CD4-positive, alpha-beta T cell (primary cell): ENCODE data around the gene ADGRA3. TPM values are rescaled to one million over a fixed set of nuclear protein-coding genes. Genes with fewer than 3 reads are reported as not detected.

Experiments used
- ATAC-seq: fragments of 200-7000 bp; cut with Tn5 transposase; one replicate; pipeline ENCODE4 v1.10.0; 2022; ENCODE audit warnings: mild to moderate bottlenecking; ENCODE audit not compliant: poor library complexity
- CTCF ChIA-PET: fragments of 350-600 bp; sonication (Branson Sonifier 250); formaldehyde crosslinking; loops from one replicate; lab custom pipeline; 2021; ENCODE audit warnings: antibody characterized with exemption, inconsistent platforms; lab: Charles Lee
- POLR2A ChIA-PET: fragments of 350-600 bp; sonication (Branson Sonifier 250); formaldehyde crosslinking; loops from one replicate; lab custom pipeline; 2021; ENCODE audit warnings: antibody characterized with exemption, inconsistent platforms; lab: Charles Lee
- DNase-seq, 14 experiments: peaks; one replicate each; pipeline ENCODE4 v3.0.0-alpha.2; 2013 to 2020; ENCODE audit warnings: mixed read lengths in 2 of 14
- H3K27ac ChIP-seq, 2 donors: one replicate each; pipeline versions ENCODE4 v1.5.1 to v1.7.0; 2013; ENCODE audit warnings: low read length in 2 of 2, low read depth in 1 of 2, mild to moderate bottlenecking in 1 of 2
- H3K27me3 ChIP-seq, 2 experiments: 1 replicate in 1 of 2; 2 replicates in 1 of 2; pipeline versions ENCODE4 v1.6.1 to v1.7.0; 2013; ENCODE audit warnings: low read length in 2 of 2, control low read depth in 1 of 2, mild to moderate bottlenecking in 1 of 2, moderate library complexity in 1 of 2; ENCODE audit not compliant: insufficient read depth in 2 of 2, control insufficient read depth in 1 of 2
- H3K36me3 ChIP-seq: one replicate; pipeline ENCODE4 v1.6.1; 2013; ENCODE audit warnings: low read length, control low read depth; ENCODE audit not compliant: insufficient read depth
- H3K4me1 ChIP-seq: one replicate; pipeline ENCODE4 v1.6.1; 2013; ENCODE audit warnings: low read length, control low read depth; ENCODE audit not compliant: insufficient read depth
- H3K4me3 ChIP-seq: one replicate; pipeline ENCODE4 v1.5.1; 2013; ENCODE audit warnings: mild to moderate bottlenecking, low read length, moderate library complexity
- H3K9me3 ChIP-seq, 2 experiments: 1 replicate in 1 of 2; 2 replicates in 1 of 2; pipeline versions ENCODE4 v1.6.1 to v1.7.0; 2013; ENCODE audit warnings: low read length in 2 of 2, mild to moderate bottlenecking in 2 of 2, control low read depth in 1 of 2, moderate library complexity in 1 of 2; ENCODE audit not compliant: control insufficient read depth in 1 of 2, insufficient read depth in 1 of 2
- H3K27ac Mint-ChIP-seq: one replicate; pipeline ENCODE4 v1.8.0; 2020; ENCODE audit warnings: mixed read lengths
- H3K27me3 Mint-ChIP-seq: one replicate; pipeline ENCODE4 v1.8.0; 2021; ENCODE audit warnings: mixed read lengths
- H3K36me3 Mint-ChIP-seq: one replicate; pipeline ENCODE4 v1.8.0; 2021; ENCODE audit warnings: low read depth, mixed read lengths
- H3K4me1 Mint-ChIP-seq: one replicate; pipeline ENCODE4 v1.8.0; 2021; ENCODE audit warnings: low read depth, mixed read lengths
- H3K4me3 Mint-ChIP-seq: one replicate; pipeline ENCODE4 v1.8.0; 2020; ENCODE audit warnings: mild to moderate bottlenecking, mixed read lengths
- H3K9me3 Mint-ChIP-seq: one replicate; pipeline ENCODE4 v1.8.0; 2020; ENCODE audit warnings: mixed read lengths
- intact Hi-C, 2 experiments: fragments of 100-400 bp; cut with DNase I in 1 of 2; cut with micrococcal nuclease in 1 of 2; formaldehyde crosslinking; loops; one replicate each; pipeline versions ENCODE4 v1.15.1 to v1.9.0; 2023 to 2025; cut with DNase I, micrococcal nuclease
- total RNA-seq, 174 experiments: library from RNA in 2 of 174; stranded (reverse) in 2 of 174; gene quantifications; one replicate each; pipeline ENCODE4 v1.2.3 and lab custom pipeline; 2021 to 2026
- TF ChIP-seq, protein P1 (sequence below): fragments of 200-600 bp; IDR thresholded peaks from one replicate; pipeline ENCODE4 v1.8.0; 2022; ENCODE audit warnings: antibody characterized with exemption, mild to moderate bottlenecking

The ADGRA3 gene
- total RNA-seq, 2 experiments from 2014 or later = 2.2 to 3.1 TPM

DNA sequence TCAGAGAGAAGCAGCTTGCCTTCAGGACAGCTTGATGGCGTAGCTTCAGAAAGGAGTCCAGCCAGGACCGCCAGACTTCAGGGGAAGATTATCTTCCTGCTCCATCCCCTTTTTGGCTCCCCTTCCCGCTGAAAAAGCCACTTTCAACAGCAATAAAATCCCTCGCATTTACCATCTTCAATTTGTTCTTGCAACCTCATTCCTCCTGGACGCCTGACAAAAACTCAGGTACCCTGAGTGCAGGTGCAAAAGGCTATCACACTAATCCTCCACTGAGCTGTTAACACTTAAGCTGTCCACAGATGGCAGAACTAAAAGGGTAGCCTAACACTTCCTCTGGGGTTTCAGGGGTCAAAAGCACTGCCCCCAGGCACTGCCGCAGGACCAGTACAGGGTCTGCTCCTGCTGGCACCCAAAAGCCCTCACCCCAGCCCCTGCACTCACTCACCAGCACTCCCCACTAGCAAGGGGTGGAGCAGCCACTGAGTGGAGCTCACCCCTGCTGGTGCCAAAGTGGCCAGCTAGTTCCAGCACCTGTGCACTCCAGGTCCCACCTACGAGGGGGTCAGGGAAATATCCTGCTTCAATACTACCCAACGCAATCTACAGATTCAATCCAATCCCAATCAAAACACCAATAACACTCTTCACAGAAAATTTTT lies 145.8 kb downstream of the ADGRA3 start:
- DNase-seq (no peak), ATAC-seq (no peak)
- no peaks in the 10 kb centered on the region for H3K4me1 Mint-ChIP-seq
- H3K9me3 Mint-ChIP-seq = peaks cover 3% of the 10 kb centered on the region
- Histone ChIP-seq H3K36me3 (no peaks in the 10 kb centered on the region), H3K27me3 (no peaks in the 10 kb centered on the region), H3K4me3 (no peak overlapping the region), H3K9me3 (peaks cover 0 to 5% of the 10 kb centered on the region in 2 experiments), H3K4me1 (no peaks in the 10 kb centered on the region), H3K27ac (no peak overlapping the region)
- no peaks in the 10 kb centered on the region for H3K36me3 Mint-ChIP-seq
- H3K27me3 Mint-ChIP-seq = no peaks in the 10 kb centered on the region
- no peak overlapping the region for H3K27ac Mint-ChIP-seq
- TF ChIP-seq, protein P1, sequence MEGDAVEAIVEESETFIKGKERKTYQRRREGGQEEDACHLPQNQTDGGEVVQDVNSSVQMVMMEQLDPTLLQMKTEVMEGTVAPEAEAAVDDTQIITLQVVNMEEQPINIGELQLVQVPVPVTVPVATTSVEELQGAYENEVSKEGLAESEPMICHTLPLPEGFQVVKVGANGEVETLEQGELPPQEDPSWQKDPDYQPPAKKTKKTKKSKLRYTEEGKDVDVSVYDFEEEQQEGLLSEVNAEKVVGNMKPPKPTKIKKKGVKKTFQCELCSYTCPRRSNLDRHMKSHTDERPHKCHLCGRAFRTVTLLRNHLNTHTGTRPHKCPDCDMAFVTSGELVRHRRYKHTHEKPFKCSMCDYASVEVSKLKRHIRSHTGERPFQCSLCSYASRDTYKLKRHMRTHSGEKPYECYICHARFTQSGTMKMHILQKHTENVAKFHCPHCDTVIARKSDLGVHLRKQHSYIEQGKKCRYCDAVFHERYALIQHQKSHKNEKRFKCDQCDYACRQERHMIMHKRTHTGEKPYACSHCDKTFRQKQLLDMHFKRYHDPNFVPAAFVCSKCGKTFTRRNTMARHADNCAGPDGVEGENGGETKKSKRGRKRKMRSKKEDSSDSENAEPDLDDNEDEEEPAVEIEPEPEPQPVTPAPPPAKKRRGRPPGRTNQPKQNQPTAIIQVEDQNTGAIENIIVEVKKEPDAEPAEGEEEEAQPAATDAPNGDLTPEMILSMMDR = no peak
- no peak overlapping the region for H3K4me3 Mint-ChIP-seq
- CTCF ChIA-PET = no interaction called here
- POLR2A ChIA-PET = no interaction called here
- intact Hi-C loops = no loop called here

DNA sequence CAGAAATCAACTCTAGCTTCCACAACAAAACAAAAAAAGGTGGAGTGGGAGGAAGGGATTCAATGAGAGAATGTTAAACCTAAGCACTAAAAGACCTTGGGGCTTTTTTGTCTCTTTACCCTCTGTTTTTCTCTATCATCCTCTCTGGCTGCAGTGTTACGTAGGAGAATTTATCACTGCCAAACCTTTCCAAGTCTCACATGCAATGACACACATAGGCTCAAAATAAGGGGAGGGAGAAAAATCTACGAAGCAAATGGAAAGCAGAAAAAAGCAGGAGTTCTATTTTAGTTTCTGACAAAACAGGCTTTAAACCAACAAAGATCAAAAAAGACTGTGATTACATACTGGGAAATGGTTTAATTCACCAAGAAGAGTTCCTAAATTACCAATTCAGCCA lies 152.1 kb downstream of the ADGRA3 start:
- H3K4me3 Mint-ChIP-seq = no peak overlapping the region
- DNase-seq = no peak

DNA sequence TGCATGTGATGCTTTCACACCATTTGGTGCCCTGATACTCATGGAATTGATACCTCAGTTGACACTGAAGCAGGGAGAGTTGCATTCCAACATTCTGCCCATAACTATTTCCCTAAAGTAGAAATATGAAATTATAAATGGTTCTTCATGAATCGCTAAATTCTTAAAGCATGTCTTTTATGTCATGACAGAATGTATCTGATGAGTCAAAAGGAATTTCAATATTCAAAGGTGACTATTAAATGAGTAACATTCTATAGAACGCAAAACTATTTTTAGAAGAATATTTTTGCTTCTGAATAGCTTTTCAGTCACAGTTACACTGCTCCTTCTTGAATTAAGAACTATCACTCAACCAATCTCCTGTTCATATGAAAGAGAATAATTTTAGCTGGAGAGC lies 152.8 kb downstream of the ADGRA3 start:
- Histone ChIP-seq H3K36me3 (no peaks in the 10 kb centered on the region), H3K27ac (no peak overlapping the region), H3K9me3 (peaks cover 3 to 4% of the 10 kb centered on the region in 2 experiments), H3K4me3 (no peak overlapping the region), H3K27me3 (no peaks in the 10 kb centered on the region), H3K4me1 (no peaks in the 10 kb centered on the region)
- POLR2A ChIA-PET = no interaction called here
- ATAC-seq (no peak), DNase-seq (no peak)
- TF ChIP-seq, protein P1 = no peak
- Mint-ChIP-seq H3K4me1 (no peaks in the 10 kb centered on the region), H3K27ac (no peak overlapping the region), H3K9me3 (peaks cover 7% of the 10 kb centered on the region), H3K4me3 (no peak overlapping the region), H3K36me3 (no peaks in the 10 kb centered on the region), H3K27me3 (no peaks in the 10 kb centered on the region)
- intact Hi-C loops = no loop called here
- CTCF ChIA-PET = no interaction called here

More for the DNA sequence above, 152.1 kb downstream of the ADGRA3 start:
- Mint-ChIP-seq H3K9me3 (peaks cover 7% of the 10 kb centered on the region), H3K27ac (no peak overlapping the region), H3K27me3 (no peaks in the 10 kb centered on the region), H3K36me3 (no peaks in the 10 kb centered on the region), H3K4me1 (no peaks in the 10 kb centered on the region)
- ChIA-PET POLR2A (no interaction called here), CTCF (no interaction called here)
- peaks cover 0 to 4% of the 10 kb centered on the region in 2 experiments for H3K9me3 ChIP-seq
- H3K4me3 ChIP-seq = no peak overlapping the region
- no peaks in the 10 kb centered on the region for H3K27me3 ChIP-seq
- no peaks in the 10 kb centered on the region for H3K4me1 ChIP-seq
- no peaks in the 10 kb centered on the region for H3K36me3 ChIP-seq
- intact Hi-C loops = no loop called here
- no peak overlapping the region for H3K27ac ChIP-seq
- TF ChIP-seq, protein P1 = no peak
- ATAC-seq = no peak
